K562 (cell line): Measurements from ENCODE around the gene CFD. TPM values are rescaled to one million over a fixed set of nuclear protein-coding genes. Genes with fewer than 3 reads are reported as not detected.
"Not testable (repeated sequence)": the region's sequence is repeated elsewhere in the genome, so short reads cannot be mapped to it uniquely, and the experiment has no call there.

Experiments used
- ATAC-seq: fragments of 200-7000 bp; cut with Tn5 transposase; 3 replicates; pipeline ENCODE4 v1.9.1; 2020; ENCODE audit warnings: moderate library complexity
- BruUV-seq: library from RNA; stranded (reverse); fragments of 400-500 nt; replicated peaks from 2 replicates; lab custom pipeline; 2021; lab: Mats Ljungman, UMichigan
- CTCF ChIA-PET: fragments of 300-600 bp; formaldehyde crosslinking; extraction: SDS; loops from one replicate; lab custom pipeline; 2021; ENCODE audit warnings: low intra/inter-chr PET ratio; lab: Yijun Ruan, JAX
- POLR2A ChIA-PET: fragments of 300-600, 350-650 bp; sonication (Branson Sonifier 250); formaldehyde crosslinking; extraction: SDS; loops from one replicate; lab custom pipeline; 2021; ENCODE audit warnings: antibody characterized with exemption, inconsistent platforms; lab: Yijun Ruan, JAX
- DNase-seq, 4 experiments: peaks; one replicate each; pipeline versions ENCODE4 v3.0.0 to v3.0.0-alpha.2; 2011 to 2018; ENCODE audit warnings: low spot score in 3 of 4, mixed read lengths in 3 of 4; ENCODE audit errors: extremely low read depth in 1 of 4
- FAIRE-seq: peaks from 2 replicates; lab custom pipeline; 2011; peaks lifted over from hg19 to GRCh38; lab: Jason Lieb, UNC
- H2AFZ ChIP-seq: 2 replicates; pipeline ENCODE4 v1.6.0; 2011; ENCODE audit warnings: low read depth, low read length, control low read depth, inconsistent platforms
- H3K27ac ChIP-seq: fragments of 200-600 bp; 3 replicates; pipeline ENCODE4 v1.8.0; 2011; ENCODE audit warnings: low read depth, mild to moderate bottlenecking, control low read depth, inconsistent platforms, low read length, moderate library complexity, mixed read lengths; ENCODE audit errors: extremely low read depth
- H3K27me3 ChIP-seq, 2 experiments: fragments of 300-600 bp in 1 of 2; 2 replicates in 1 of 2; 3 replicates in 1 of 2; pipeline versions ENCODE4 v1.6.0 to v1.8.0; 2011; ENCODE audit warnings: inconsistent platforms in 2 of 2, low read length in 2 of 2, mild to moderate bottlenecking in 1 of 2, mixed read lengths in 1 of 2, moderate library complexity in 1 of 2; ENCODE audit not compliant: control insufficient read depth in 2 of 2, insufficient read depth in 2 of 2
- H3K36me3 ChIP-seq: fragments of 300-600 bp; 3 replicates; pipeline ENCODE4 v1.8.0; 2011; ENCODE audit warnings: mild to moderate bottlenecking, low read length, inconsistent platforms; ENCODE audit not compliant: control insufficient read depth, insufficient read depth
- H3K4me1 ChIP-seq, 2 experiments: fragments of 200-600 bp in 1 of 2; replicated peaks in 1 of 2; 2 replicates in 1 of 2; 3 replicates in 1 of 2; pipeline versions ENCODE4 v1.5.1 to v1.8.0; 2011; ENCODE audit warnings: inconsistent platforms in 2 of 2, low read length in 2 of 2, mild to moderate bottlenecking in 1 of 2, mixed read lengths in 1 of 2, moderate library complexity in 1 of 2; ENCODE audit not compliant: control insufficient read depth in 2 of 2, insufficient read depth in 2 of 2
- H3K4me2 ChIP-seq: 2 replicates; pipeline ENCODE4 v1.6.1; 2011; ENCODE audit warnings: low read length, control low read depth, inconsistent platforms, mixed read lengths; ENCODE audit not compliant: insufficient read depth
- H3K4me3 ChIP-seq: fragments of 200-600 bp; sonication (generic), shearing (Covaris generic); 2 replicates; pipeline ENCODE4 v1.5.1; 2016; ENCODE audit warnings: control low read depth, inconsistent platforms
- H3K79me2 ChIP-seq: fragments of 200-600 bp; 3 replicates; pipeline ENCODE4 v1.8.0; 2011; ENCODE audit warnings: low read length, inconsistent platforms; ENCODE audit not compliant: control insufficient read depth, insufficient read depth
- H3K9ac ChIP-seq, 2 experiments: 2 replicates each; pipeline versions ENCODE4 v1.6.0 to v1.6.1; 2011; ENCODE audit warnings: low read depth in 2 of 2, low read length in 2 of 2, control low read depth in 1 of 2, inconsistent platforms in 1 of 2, mild to moderate bottlenecking in 1 of 2, mixed read lengths in 1 of 2; ENCODE audit not compliant: insufficient read depth in 1 of 2
- H3K9me1 ChIP-seq: one replicate; pipeline ENCODE4 v1.6.0; 2011; ENCODE audit warnings: inconsistent platforms, mild to moderate bottlenecking, low read length, moderate library complexity; ENCODE audit not compliant: control insufficient read depth, insufficient read depth
- H3K9me3 ChIP-seq: replicated peaks from 2 replicates; pipeline ENCODE4 v1.5.1; 2011; ENCODE audit warnings: low read depth, low read length, inconsistent platforms; ENCODE audit not compliant: control insufficient read depth, insufficient read depth
- H4K20me1 ChIP-seq: replicated peaks from 2 replicates; pipeline ENCODE4 v1.6.1; 2011; ENCODE audit warnings: low read length, inconsistent platforms, mixed read lengths; ENCODE audit not compliant: control insufficient read depth, insufficient read depth
- ARID1B ChIP-seq: fragments of 450-650 bp; IDR thresholded peaks from 2 replicates; pipeline ENCODE4 v1.6.1; 2016; ENCODE audit warnings: antibody characterized with exemption, mild to moderate bottlenecking, inconsistent platforms
- BCOR ChIP-seq: fragments of 450-650 bp; IDR thresholded peaks from 2 replicates; pipeline ENCODE4 v1.6.1; 2016
- CTBP1 ChIP-seq: fragments of 450-650 bp; IDR thresholded peaks from 2 replicates; pipeline ENCODE4 v1.6.1; 2016; ENCODE audit warnings: borderline replicate concordance
- ELF1 ChIP-seq: fragments of 200-800 bp; sonication (Bioruptor generic); IDR thresholded peaks from 2 replicates; pipeline ENCODE4 v1.6.1; 2016; ENCODE audit warnings: missing genetic modification characterization, missing compliant biosample characterization
- FIP1L1 ChIP-seq: fragments of 200-400 bp; formaldehyde crosslinking; IDR thresholded peaks from 2 replicates; pipeline ENCODE4 v1.6.1; 2018; ENCODE audit warnings: mild to moderate bottlenecking, low read depth, low read length; ENCODE audit not compliant: poor library complexity, severe bottlenecking
- KDM1A ChIP-seq, 2 experiments: fragments of 450-650 bp; IDR thresholded peaks; 2 replicates each; pipeline ENCODE4 v1.6.1; 2016; ENCODE audit warnings: mild to moderate bottlenecking in 2 of 2
- MAFG ChIP-seq: fragments of 450-650 bp; conservative IDR thresholded peaks from 2 replicates; pipeline ENCODE4 v1.6.1; 2016; ENCODE audit warnings: missing genetic modification characterization, missing compliant biosample characterization
- MTA3 ChIP-seq: fragments of 450-650 bp; formaldehyde crosslinking; IDR thresholded peaks from 2 replicates; pipeline ENCODE4 v1.6.1; 2017; ENCODE audit warnings: mild to moderate bottlenecking, borderline replicate concordance
- SIX5 ChIP-seq, 2 experiments: IDR thresholded peaks; 2 replicates each; pipeline ENCODE4 v1.6.1; 2011; ENCODE audit warnings: low read length in 2 of 2, borderline replicate concordance in 1 of 2, low read depth in 1 of 2, mild to moderate bottlenecking in 1 of 2, moderate library complexity in 1 of 2; ENCODE audit not compliant: insufficient read depth in 1 of 2
- TFAP4 ChIP-seq: sonication (generic); formaldehyde crosslinking; IDR thresholded peaks from 2 replicates; pipeline ENCODE4 v1.8.0; 2022; ENCODE audit warnings: missing genetic modification reagents, mild to moderate bottlenecking, moderate library complexity, borderline replicate concordance
- XRCC5 ChIP-seq: fragments of 200-400 bp; formaldehyde crosslinking; IDR thresholded peaks from 2 replicates; pipeline ENCODE4 v1.6.1; 2017; ENCODE audit warnings: low read depth, mild to moderate bottlenecking, low read length
- ZFP36 ChIP-seq: fragments of 150-350 bp; IDR thresholded peaks from 2 replicates; pipeline ENCODE4 v1.6.1; 2018; ENCODE audit warnings: low read length, low read depth; ENCODE audit not compliant: partially characterized antibody
- ZFX ChIP-seq: sonication (generic); formaldehyde crosslinking; IDR thresholded peaks from 2 replicates; pipeline ENCODE4 v1.8.0; 2022; ENCODE audit warnings: mild to moderate bottlenecking, missing genetic modification reagents, moderate library complexity
- ZKSCAN8 ChIP-seq: fragments of 200-800 bp; sonication (Bioruptor generic); IDR thresholded peaks from 2 replicates; pipeline ENCODE4 v1.6.1; 2016; ENCODE audit warnings: missing genetic modification characterization, missing compliant biosample characterization
- ZNF121 ChIP-seq: sonication (generic); formaldehyde crosslinking; conservative IDR thresholded peaks from 2 replicates; pipeline ENCODE4 v1.8.0; 2022; ENCODE audit warnings: missing genetic modification reagents
- WGBS: fragments of 100-300 bp; shearing (Covaris generic); methylation state at CpG from one replicate; pipeline ENCODE4 v1.1.6; 2016; ENCODE audit warnings: low coverage, mixed read lengths; ENCODE audit not compliant: insufficient coverage; ENCODE audit errors: missing lambda C conversion rate; 5-methylcytosine and 5-hydroxymethylcytosine counted together
- in situ Hi-C: fragments of 300-500 bp; cut with MboI; formaldehyde crosslinking; loops from 4 replicates; pipeline ENCODE4 v1.15.0; 2018; ENCODE audit warnings: inconsistent platforms, mixed read lengths
- intact Hi-C: fragments of 100-400 bp; cut with micrococcal nuclease; formaldehyde crosslinking; loops from 2 replicates; pipeline ENCODE4 v1.14.2; 2022
- polyA plus RNA-seq, 8 experiments: library from polyadenylated mRNA; depleted of rRNA in 4 of 8; stranded (reverse) in 5 of 8; unstranded in 3 of 8; fragments of >200 nt; fragmentation: Nextera tagmentation in 2 of 8; fragmentation: Illumina TruSeq in 1 of 8; extraction: Ambion mirVana in 2 of 8; extraction: Trizol in 1 of 8; gene quantifications; 2 replicates each; pipeline versions ENCODE4 v1.2.1 to v1.2.3, GENCODE V29; 2011 to 2014; ENCODE audit warnings: inconsistent platforms in 1 of 8, missing spikeins in 1 of 8
- total RNA-seq, 7 experiments: library from RNA; depleted of rRNA in 6 of 7; stranded (reverse); fragments of >200 nt in 6 of 7; fragmentation: Illumina TruSeq in 2 of 7; extraction: Trizol in 2 of 7; gene quantifications; 2 replicates each; pipeline versions ENCODE4 v1.2.1 to v1.2.3, GENCODE V29; 2011 to 2021; ENCODE audit warnings: low replicate concordance in 1 of 7

CFD gene
- total and polyA plus RNA-seq, 9 of the 15 experiments (the other 6 are each of a cell fraction or from before 2014, with no cell fraction given) = 0.52 to 59.4 (median 7.6) TPM

GRCh38 chr19:849195-849594 lies 10.3 kb upstream of the CFD start:
- BruUV-seq, H2AFZ ChIP-seq, H3K36me3 ChIP-seq, H3K9me3 ChIP-seq, H3K27ac ChIP-seq, ATAC-seq, H3K9ac ChIP-seq, FAIRE-seq, H3K27me3 ChIP-seq, H3K9me1 ChIP-seq, CTCF ChIA-PET, intact Hi-C loops, in situ Hi-C loops, H3K79me2 ChIP-seq, H3K4me2 ChIP-seq, DNase-seq, H3K4me3 ChIP-seq, H4K20me1 ChIP-seq: not testable (repeated sequence)
- peaks cover 5 to 54% of the 10 kb centered on the region in 2 experiments; a peak in 3 of 5 replicates for H3K4me1 ChIP-seq
- POLR2A ChIA-PET = interaction anchor here (0.5 kb wide), 1 partner anchor 217 kb away, joined by 3 read pairs; no protein-coding TSS in a partner anchor
- WGBS = 67% methylated on average over 8 of the region's 8 CpGs
- TF ChIP-seq ZNF121 (CRISPR knock-in tag) (peak; percentile 99), KDM1A (IDR thresholded peaks at IDR 0.05) (0 out of 4 replicates have a peak, but pooled peaks of 1 of the 2 experiments have one; percentile 14), BCOR (peak; percentile 68)

- Histone ChIP-seq H3K9me3 (no peaks in the 10 kb centered on the region), H3K36me3 (no peaks in the 10 kb centered on the region), H3K79me2 (no peaks in the 10 kb centered on the region), H3K27ac (peak overlapping the region; percentile 5; the same call in 1 of the 3 replicates), H2AFZ (peak overlapping the region; percentile 67), H3K4me2 (peak overlapping the region; percentile 4; the same call in 1 of the 2 replicates), H3K4me1 (peaks cover 5 to 52% of the 10 kb centered on the region in 2 experiments; a peak in 3 of 5 replicates), H3K4me3 (no peak overlapping the region), H3K27me3 (no peaks in the 10 kb centered on the region), H3K9me1 (no peaks in the 10 kb centered on the region), H4K20me1 (no peaks in the 10 kb centered on the region), H3K9ac (peak overlapping the region in 1 of 2 experiments; percentile 73; a peak in 3 of 4 replicates)
- WGBS = 25% methylated on average over 21 of the region's 28 CpGs
- ChIA-PET POLR2A (no interaction called here), CTCF (no interaction called here)
- intact Hi-C loops = no loop called here
- in situ Hi-C loops = no loop called here
- ATAC-seq (peak; percentile 72), DNase-seq (peak; percentile 41 to 57 (median 48)), FAIRE-seq (no peak)
- BruUV-seq = no TSS peak
- TF ChIP-seq MAFG (tag) (no peak), ZFX (CRISPR knock-in tag) (peak; percentile 33; the same call in 1 of the 2 replicates), TFAP4 (CRISPR knock-in tag) (peak; percentile 56), MTA3 (no peak), FIP1L1 (no peak), CTBP1 (peak; percentile 29; the same call in 1 of the 2 replicates), SIX5 (IDR thresholded peaks at IDR 0.05; ENCODE audit: borderline replicate concordance in 1 of 2, insufficient read depth in 1 of 2, low read depth in 1 of 2, low read length in 2 of 2) (no peak), ARID1B (0 out of 2 replicates have a peak, but pooled peaks have one; percentile 9), ZFP36 (peak; percentile 73), XRCC5 (no peak), ZKSCAN8 (CRISPR knock-in tag) (peak; percentile 100), ELF1 (tag) (no peak)
These were observed 9.1 kb upstream of the CFD start for GRCh38 chr19:850221-850978.
